RCC 7860 (cell line): ENCODE data around the gene MECP2.
"Not testable (repeated sequence)": the region's sequence is repeated elsewhere in the genome, so short reads cannot be mapped to it uniquely, and the experiment has no call there.

Source experiments
- DNase-seq: peaks from one replicate; pipeline ENCODE4 v3.0.0-alpha.2; 2015; ENCODE audit warnings: low spot score
- FAIRE-seq: peaks from 2 replicates; lab custom pipeline; 2012; peaks lifted over from hg19 to GRCh38; lab: Jason Lieb, UNC

MECP2 gene

GRCh38 chrX:154000051-154000450 lies 97.5 kb downstream of the MECP2 start:
- FAIRE-seq (no peak), DNase-seq (no peak)

DNA sequence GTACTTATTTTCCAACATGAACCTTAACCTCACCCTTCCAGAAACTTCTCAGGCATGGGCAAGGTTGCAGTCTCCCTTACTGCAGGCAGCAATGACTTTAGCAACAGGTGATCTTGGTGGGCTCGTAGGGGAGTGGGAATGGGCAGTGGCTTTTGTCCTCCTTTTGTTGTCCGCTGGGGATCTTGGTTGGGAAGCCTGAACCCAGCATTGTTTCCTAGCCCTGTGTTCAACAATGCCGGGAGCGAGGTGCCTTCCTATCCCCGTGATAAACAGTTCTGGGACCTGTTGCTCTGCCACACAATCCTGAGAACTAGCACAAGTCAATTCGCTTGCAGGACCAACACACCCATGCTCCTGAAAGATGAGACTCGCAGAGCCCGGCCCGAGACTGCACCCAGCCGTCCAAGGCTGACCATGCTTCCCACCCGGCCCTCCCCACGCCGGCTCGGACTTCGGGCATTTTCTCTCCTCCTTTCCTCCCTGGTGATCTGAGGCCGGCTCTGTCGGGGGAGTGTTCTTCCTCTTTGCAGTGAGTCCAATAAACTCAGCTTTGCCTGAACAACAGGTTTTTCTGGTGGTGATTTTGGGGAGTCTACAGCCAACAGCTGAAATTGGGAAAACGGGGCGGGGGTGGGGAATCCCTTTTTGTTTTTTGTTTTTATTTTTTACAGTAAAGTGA lies 98.0 kb downstream of the MECP2 start:
- no peak for FAIRE-seq
- no peak for DNase-seq

DNA sequence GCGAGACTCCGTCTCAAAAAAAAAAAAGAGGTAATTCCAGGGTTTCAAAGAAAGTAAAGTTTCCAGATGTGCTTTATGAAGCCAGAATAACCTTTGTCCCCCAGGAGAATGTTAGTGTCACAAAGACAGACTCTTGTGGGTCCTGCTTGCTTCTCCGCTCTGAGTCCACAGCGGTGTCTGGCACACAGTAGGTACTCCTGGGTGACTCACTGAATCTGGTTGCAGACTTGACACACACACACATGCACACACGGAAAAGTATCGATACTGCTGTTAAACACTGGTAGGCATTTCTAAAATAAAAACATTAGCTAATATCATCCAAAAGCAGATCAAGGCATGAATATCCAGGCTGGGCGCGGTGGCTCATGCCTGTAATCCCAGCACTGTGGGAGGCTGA lies 102.0 kb downstream of the MECP2 start:
- DNase-seq (no peak), FAIRE-seq (no peak)

GRCh38 chrX:153994398-153994797 lies 103.1 kb downstream of the MECP2 start:
- DNase-seq, FAIRE-seq: not testable (repeated sequence)

DNA sequence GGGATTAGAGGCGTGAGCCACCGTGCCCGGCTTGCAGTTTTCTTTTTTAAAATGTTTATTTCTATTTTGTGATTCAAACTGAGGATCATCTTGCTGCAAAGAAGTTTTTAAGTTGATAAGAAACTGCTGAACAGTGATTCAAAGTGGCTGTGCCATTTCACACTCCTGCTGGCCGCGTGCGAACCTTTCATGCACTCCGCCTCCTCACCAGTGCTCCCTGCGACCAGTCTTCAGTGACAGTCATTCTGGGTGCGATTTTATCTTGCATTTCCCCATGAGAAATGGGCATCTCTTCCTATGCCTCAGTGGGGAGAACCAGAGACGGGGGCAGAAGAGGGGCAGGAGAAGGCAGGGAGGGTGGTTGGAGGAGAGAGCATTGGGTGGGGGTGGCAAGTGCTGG lies 103.5 kb downstream of the MECP2 start:
- FAIRE-seq (no peak), DNase-seq (no peak)

- FAIRE-seq (no peak), DNase-seq (no peak)
Measured at GRCh38 chrX:153993079-153993478, 104.4 kb downstream of the MECP2 start.

GRCh38 chrX:153992180-153992579 lies 105.3 kb downstream of the MECP2 start:
- DNase-seq: no peak
- FAIRE-seq: no peak

DNA sequence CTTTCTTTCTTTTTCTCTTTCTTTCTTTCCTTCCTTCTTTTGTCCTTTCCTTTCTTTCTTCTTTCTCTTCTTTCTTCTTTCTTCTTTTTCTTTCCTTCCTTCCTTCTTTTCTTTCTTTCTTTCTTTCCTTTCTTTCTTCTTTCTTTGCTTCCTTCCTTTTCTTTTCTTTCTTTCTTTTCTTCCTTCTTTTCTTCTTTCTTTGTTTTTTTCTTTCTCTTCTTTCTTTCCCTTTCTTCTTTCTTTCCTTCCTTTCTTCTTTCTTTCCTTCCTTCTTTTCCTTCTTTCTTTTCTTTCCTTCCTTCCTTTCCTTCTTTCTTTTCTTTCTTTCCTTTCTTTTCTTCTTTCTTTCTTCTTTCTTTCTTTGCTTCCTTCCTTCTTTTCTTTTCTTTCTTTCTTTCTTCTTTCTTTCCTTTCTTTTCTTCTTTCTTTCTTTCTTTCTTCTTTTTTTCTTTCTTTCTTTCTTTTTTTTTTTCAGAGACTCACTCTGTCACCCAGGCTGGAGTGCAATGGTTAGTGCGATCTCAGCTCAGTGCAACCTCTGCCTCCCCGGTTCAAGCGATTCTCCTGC lies 106.4 kb downstream of the MECP2 start:
- DNase-seq (no peak), FAIRE-seq (no peak)

- no peak for FAIRE-seq
- DNase-seq: no peak
Measured at GRCh38 chrX:153989973-153990655, 107.4 kb downstream of the MECP2 start.

DNA sequence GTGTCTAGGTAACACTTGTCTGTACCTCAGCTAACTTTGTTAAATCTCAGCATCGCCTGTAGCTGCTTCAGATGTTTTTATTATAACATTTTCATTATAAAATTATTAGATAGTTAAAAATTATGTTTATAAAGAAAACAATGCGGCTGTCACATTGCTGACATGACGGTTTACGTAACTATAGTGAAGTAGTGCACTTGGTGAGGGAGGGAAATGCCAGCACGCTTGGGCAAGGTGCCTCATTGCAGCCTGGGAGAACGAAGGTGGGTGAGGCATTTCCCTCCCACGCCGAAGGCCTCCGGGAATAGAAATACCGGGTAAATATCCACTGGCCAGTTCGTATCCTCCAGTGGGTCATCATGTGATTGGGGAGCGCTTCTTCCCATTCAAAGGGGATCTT lies 109.0 kb downstream of the MECP2 start:
- DNase-seq: no peak
- no peak for FAIRE-seq

GRCh38 chrX:153984351-153985178 lies 113.0 kb downstream of the MECP2 start:
- DNase-seq (no peak), FAIRE-seq (no peak)

GRCh38 chrX:153983321-153983801 lies 114.2 kb downstream of the MECP2 start:
- no peak for DNase-seq
- no peak for FAIRE-seq

- FAIRE-seq (no peak), DNase-seq (no peak)
Measured at GRCh38 chrX:153981771-153982533, 115.6 kb downstream of the MECP2 start.

DNA sequence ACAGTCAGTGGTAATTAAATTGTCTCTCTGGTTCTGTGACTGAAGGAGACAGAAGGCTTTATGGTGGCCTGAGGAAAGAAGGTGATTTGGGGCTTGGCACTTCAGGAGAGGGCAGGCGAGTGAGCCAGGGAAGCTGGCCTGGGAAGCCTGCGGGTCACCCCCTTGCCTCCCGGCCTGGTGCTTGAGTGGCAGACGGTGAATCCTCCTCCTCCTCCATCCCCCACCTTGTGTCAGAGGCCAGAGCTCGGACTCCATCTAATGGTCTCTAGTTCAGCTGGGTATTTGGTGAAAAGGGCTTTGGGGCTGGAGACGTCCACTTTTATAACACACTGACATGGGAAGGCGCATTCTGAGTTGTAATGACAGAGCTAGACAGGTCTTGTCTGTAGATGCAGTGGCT lies 116.3 kb downstream of the MECP2 start:
- FAIRE-seq (no peak), DNase-seq (no peak)

- not testable (repeated sequence) for FAIRE-seq, DNase-seq
Measured at GRCh38 chrX:153980394-153980793, 117.1 kb downstream of the MECP2 start.

- FAIRE-seq: no peak
- no peak for DNase-seq
Measured at GRCh38 chrX:153974726-153975286, 122.7 kb downstream of the MECP2 start.

DNA sequence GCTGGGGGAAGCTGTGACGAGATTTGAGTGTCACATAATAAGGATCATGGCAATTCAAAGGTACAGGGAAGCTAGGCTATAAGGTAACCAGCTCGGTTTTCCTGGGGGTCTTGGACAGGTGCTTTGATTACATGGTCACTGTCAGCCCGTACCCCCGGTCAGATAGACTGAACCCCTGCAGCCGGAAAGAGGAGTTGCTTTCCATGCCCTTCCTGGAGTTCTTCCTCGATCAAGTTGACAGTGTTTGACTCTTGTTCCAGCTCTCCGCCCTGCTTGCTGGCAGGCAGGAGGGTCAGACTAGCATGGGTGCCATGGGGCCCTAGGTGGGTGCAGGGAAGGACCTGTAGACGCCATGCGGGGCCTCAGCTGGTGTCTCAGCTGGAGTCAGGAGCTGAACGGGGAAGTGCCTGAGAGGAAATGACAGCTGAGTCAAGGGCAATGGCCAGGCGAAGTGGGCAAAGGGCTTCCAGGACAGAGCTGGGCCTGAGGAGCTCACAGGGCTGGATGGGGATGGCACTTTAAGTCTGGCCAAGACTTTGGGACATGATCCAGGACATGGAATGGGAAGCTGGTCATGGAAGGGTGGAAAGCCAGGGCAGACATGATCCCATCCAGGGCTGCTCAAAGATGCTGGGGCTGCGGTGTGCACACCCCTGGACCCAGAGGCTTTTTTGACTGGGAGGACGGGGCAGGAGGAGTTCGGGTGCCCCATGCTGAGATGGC lies 123.4 kb downstream of the MECP2 start:
- DNase-seq: no peak
- FAIRE-seq: no peak

GRCh38 chrX:153973127-153974002 lies 124.2 kb downstream of the MECP2 start:
- DNase-seq (no peak), FAIRE-seq (no peak)
